DOHH2 (cell line): ENCODE measurements around the gene SMAD7.
A peak's percentile ranks its signal among the peaks of the same experiment; 100 is the strongest.

Experiments
- H3F3A ChIP-seq: fragments of 200-600 bp; sonication (generic), shearing (Covaris generic); 2 replicates; pipeline ENCODE4 v1.6.0; 2016; ENCODE audit warnings: antibody characterized with exemption, mild to moderate bottlenecking; ENCODE audit not compliant: control insufficient read depth, insufficient read depth
- H3K27ac ChIP-seq: fragments of 200-600 bp; sonication (generic); 2 replicates; pipeline ENCODE4 v1.5.1; 2014; ENCODE audit warnings: low read depth, mild to moderate bottlenecking, low read length, moderate library complexity
- H3K27me3 ChIP-seq: fragments of 200-600 bp; sonication (generic); 2 replicates; pipeline ENCODE4 v1.6.1; 2014; ENCODE audit warnings: mild to moderate bottlenecking, low read length, mixed read lengths; ENCODE audit not compliant: control insufficient read depth
- H3K36me3 ChIP-seq: fragments of 200-600 bp; sonication (generic); 2 replicates; pipeline ENCODE4 v1.6.1; 2014; ENCODE audit warnings: mild to moderate bottlenecking, low read length, moderate library complexity, mixed read lengths; ENCODE audit not compliant: control insufficient read depth
- H3K4me1 ChIP-seq: fragments of 200-600 bp; sonication (generic); 2 replicates; pipeline ENCODE4 v1.6.1; 2014; ENCODE audit warnings: mild to moderate bottlenecking, low read length, mixed read lengths; ENCODE audit not compliant: control insufficient read depth
- H3K4me2 ChIP-seq: fragments of 200-600 bp; sonication (generic); 2 replicates; pipeline ENCODE4 v1.6.0; 2014; ENCODE audit warnings: mild to moderate bottlenecking, low read length, moderate library complexity
- H3K4me3 ChIP-seq: fragments of 200-600 bp; sonication (generic); 2 replicates; pipeline ENCODE4 v1.5.1; 2014; ENCODE audit warnings: mild to moderate bottlenecking, low read length, mixed read lengths
- H3K79me2 ChIP-seq: fragments of 200-600 bp; sonication (generic); 2 replicates; pipeline ENCODE4 v1.6.1; 2014; ENCODE audit warnings: mild to moderate bottlenecking, low read length, mixed read lengths; ENCODE audit not compliant: control insufficient read depth
- H3K9me2 ChIP-seq: fragments of 200-600 bp; sonication (generic); replicated peaks from 2 replicates; pipeline ENCODE4 v1.6.1; 2014; ENCODE audit warnings: mild to moderate bottlenecking, low read length, mixed read lengths; ENCODE audit not compliant: control insufficient read depth
- H3K9me3 ChIP-seq: fragments of 200-600 bp; sonication (generic); 2 replicates; pipeline ENCODE4 v1.6.1; 2014; ENCODE audit warnings: antibody characterized with exemption, low read length, mixed read lengths; ENCODE audit not compliant: control insufficient read depth, insufficient read depth
- H4K20me1 ChIP-seq: fragments of 200-600 bp; sonication (generic); 2 replicates; pipeline ENCODE4 v1.6.0; 2014; ENCODE audit warnings: low read depth, mild to moderate bottlenecking, antibody characterized with exemption, low read length, moderate library complexity; ENCODE audit not compliant: control insufficient read depth, insufficient read depth
- CTCF ChIP-seq: fragments of 200-600 bp; sonication (generic); IDR thresholded peaks from one replicate; pipeline ENCODE4 v1.5.1; 2014; ENCODE audit warnings: antibody characterized with exemption, mild to moderate bottlenecking, low read depth, low read length; ENCODE audit not compliant: poor library complexity, severe bottlenecking
- EZH2phosphoT487 ChIP-seq: fragments of 200-600 bp; sonication (generic); IDR thresholded peaks from 2 replicates; pipeline ENCODE4 v1.6.1; 2017; ENCODE audit warnings: borderline replicate concordance, mild to moderate bottlenecking, antibody characterized with exemption, low read length, moderate library complexity, mixed read lengths

SMAD7 gene

GRCh38 chr18:48935433-48935774 lies 15.4 kb downstream of the SMAD7 start:
- peaks cover 6% of the 10 kb centered on the region for H3F3A ChIP-seq
- H3K27ac ChIP-seq = 0 out of 2 replicates have a peak overlapping the region, but pooled peaks have one; percentile 71
- H3K79me2 ChIP-seq = no peaks in the 10 kb centered on the region
- peaks cover 8% of the 10 kb centered on the region; the same call in 1 of the 2 replicates for H3K27me3 ChIP-seq
- peaks cover 70% of the 10 kb centered on the region for H3K4me1 ChIP-seq
- H3K4me3 ChIP-seq = peak overlapping the region; percentile 73
- no peaks in the 10 kb centered on the region for H3K9me3 ChIP-seq
- no peaks in the 10 kb centered on the region for H3K36me3 ChIP-seq
- peak overlapping the region; percentile 98 for H3K4me2 ChIP-seq
- H3K9me2 ChIP-seq = no peaks in the 10 kb centered on the region
- no peak for TF ChIP-seq EZH2phosphoT487
- no peak for TF ChIP-seq CTCF
- no peaks in the 10 kb centered on the region for H4K20me1 ChIP-seq

GRCh38 chr18:48934723-48935432 lies 15.9 kb downstream of the SMAD7 start:
- Histone ChIP-seq H3K4me3 (peak overlapping the region; percentile 73), H3K4me1 (peaks cover 67% of the 10 kb centered on the region), H3F3A (peaks cover 6% of the 10 kb centered on the region), H3K27me3 (peaks cover 3% of the 10 kb centered on the region; the same call in 1 of the 2 replicates), H3K4me2 (peak overlapping the region; percentile 98), H3K36me3 (no peaks in the 10 kb centered on the region), H4K20me1 (no peaks in the 10 kb centered on the region), H3K9me2 (no peaks in the 10 kb centered on the region), H3K79me2 (no peaks in the 10 kb centered on the region), H3K9me3 (no peaks in the 10 kb centered on the region), H3K27ac (peak overlapping the region; percentile 71)
- no peak for TF ChIP-seq CTCF
- TF ChIP-seq EZH2phosphoT487 = no peak

GRCh38 chr18:48934415-48934722 lies 16.4 kb downstream of the SMAD7 start:
- no peaks in the 10 kb centered on the region for H3K27me3 ChIP-seq
- no peaks in the 10 kb centered on the region for H4K20me1 ChIP-seq
- no peaks in the 10 kb centered on the region for H3K79me2 ChIP-seq
- H3K9me2 ChIP-seq = no peaks in the 10 kb centered on the region
- H3K9me3 ChIP-seq = no peaks in the 10 kb centered on the region
- peak overlapping the region; percentile 73 for H3K4me3 ChIP-seq
- H3K4me1 ChIP-seq = peaks cover 67% of the 10 kb centered on the region
- H3K27ac ChIP-seq = peak overlapping the region; percentile 71
- no peaks in the 10 kb centered on the region for H3K36me3 ChIP-seq
- H3K4me2 ChIP-seq = peak overlapping the region; percentile 98
- H3F3A ChIP-seq = peaks cover 6% of the 10 kb centered on the region
- TF ChIP-seq CTCF (no peak), EZH2phosphoT487 (no peak)
